Measurements from ENCODE around the gene TDRD6. TPM values are rescaled to one million over a fixed set of nuclear protein-coding genes. Genes with fewer than 3 reads are reported as not detected.

TDRD6 gene
- polyA plus RNA-seq, 1 of the 3 experiments (the other 2 are of a cell fraction): not detected

DNA sequence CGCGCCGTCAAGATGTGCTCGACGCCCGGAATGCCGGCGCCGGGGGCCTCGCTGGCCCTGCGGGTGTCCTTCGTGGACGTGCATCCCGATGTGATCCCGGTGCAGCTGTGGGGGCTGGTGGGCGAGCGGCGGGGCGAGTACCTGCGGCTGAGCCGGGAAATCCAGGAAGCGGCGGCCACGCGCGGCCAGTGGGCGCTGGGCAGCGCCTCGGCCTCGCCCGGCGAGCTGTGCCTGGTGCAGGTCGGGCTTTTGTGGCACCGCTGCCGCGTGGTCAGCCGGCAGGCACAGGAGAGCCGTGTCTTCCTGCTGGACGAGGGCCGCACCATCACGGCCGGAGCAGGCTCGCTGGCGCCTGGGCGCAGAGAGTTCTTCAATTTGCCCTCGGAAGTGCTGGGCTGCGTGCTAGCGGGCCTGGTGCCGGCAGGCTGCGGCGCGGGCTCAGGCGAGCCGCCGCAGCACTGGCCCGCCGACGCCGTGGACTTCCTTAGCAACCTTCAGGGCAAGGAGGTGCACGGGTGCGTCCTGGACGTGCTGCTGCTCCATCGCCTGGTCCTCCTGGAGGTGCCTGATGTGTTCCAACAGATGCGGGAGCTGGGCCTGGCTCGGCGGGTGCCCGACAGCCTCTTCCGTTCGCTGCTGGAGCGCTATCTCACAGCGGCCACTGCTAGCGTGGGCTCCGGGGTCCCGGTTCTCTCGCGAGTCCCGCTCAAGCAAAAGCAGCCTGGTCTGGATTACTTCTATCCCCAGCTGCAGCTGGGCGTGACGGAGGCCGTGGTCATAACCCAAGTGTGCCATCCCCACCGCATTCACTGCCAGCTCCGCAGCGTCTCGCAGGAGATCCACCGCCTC is 656 bp downstream of the TDRD6 start (continued):
- TF ChIP-seq, protein P1, sequence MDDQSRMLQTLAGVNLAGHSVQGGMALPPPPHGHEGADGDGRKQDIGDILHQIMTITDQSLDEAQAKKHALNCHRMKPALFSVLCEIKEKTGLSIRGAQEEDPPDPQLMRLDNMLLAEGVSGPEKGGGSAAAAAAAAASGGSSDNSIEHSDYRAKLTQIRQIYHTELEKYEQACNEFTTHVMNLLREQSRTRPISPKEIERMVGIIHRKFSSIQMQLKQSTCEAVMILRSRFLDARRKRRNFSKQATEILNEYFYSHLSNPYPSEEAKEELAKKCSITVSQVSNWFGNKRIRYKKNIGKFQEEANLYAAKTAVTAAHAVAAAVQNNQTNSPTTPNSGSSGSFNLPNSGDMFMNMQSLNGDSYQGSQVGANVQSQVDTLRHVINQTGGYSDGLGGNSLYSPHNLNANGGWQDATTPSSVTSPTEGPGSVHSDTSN (IDR thresholded peaks at IDR 0.05): no peak
- TF ChIP-seq RAD21 (IDR thresholded peaks at IDR 0.05; ENCODE audit: low read length): no peak
- TF ChIP-seq FOXM1 (IDR thresholded peaks at IDR 0.05; ENCODE audit: low read depth): no peak
- no peak for TF ChIP-seq JUND (IDR thresholded peaks at IDR 0.05)

DNA sequence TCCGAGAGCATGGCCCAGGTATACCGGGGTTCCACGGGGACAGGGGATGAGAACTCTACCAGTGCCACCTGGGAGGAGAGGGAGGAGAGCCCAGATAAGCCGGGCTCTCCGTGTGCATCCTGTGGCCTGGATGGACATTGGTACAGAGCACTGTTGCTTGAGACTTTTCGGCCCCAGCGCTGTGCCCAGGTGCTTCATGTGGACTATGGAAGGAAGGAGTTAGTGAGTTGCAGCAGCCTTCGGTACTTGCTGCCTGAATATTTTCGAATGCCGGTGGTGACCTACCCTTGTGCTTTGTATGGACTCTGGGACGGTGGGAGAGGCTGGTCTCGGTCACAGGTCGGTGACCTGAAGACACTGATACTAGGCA is 1.3 kb downstream of the TDRD6 start:
- no peak for TF ChIP-seq TAF1 (IDR thresholded peaks at IDR 0.05; ENCODE audit: borderline replicate concordance, low read depth, low read length)
- no peak for TF ChIP-seq NFIC (IDR thresholded peaks at IDR 0.05; ENCODE audit: borderline replicate concordance)
- no peak for TF ChIP-seq CHD2 (IDR thresholded peaks at IDR 0.05; ENCODE audit: low read length, partially characterized antibody)
- no peak for TF ChIP-seq EP300 (IDR thresholded peaks at IDR 0.05; ENCODE audit: borderline replicate concordance in 1 of 2, low read depth in 1 of 2, low read length in 1 of 2)
- TF ChIP-seq TEAD4 (IDR thresholded peaks at IDR 0.05; ENCODE audit: borderline replicate concordance, insufficient read depth): no peak
- TF ChIP-seq, protein P2, sequence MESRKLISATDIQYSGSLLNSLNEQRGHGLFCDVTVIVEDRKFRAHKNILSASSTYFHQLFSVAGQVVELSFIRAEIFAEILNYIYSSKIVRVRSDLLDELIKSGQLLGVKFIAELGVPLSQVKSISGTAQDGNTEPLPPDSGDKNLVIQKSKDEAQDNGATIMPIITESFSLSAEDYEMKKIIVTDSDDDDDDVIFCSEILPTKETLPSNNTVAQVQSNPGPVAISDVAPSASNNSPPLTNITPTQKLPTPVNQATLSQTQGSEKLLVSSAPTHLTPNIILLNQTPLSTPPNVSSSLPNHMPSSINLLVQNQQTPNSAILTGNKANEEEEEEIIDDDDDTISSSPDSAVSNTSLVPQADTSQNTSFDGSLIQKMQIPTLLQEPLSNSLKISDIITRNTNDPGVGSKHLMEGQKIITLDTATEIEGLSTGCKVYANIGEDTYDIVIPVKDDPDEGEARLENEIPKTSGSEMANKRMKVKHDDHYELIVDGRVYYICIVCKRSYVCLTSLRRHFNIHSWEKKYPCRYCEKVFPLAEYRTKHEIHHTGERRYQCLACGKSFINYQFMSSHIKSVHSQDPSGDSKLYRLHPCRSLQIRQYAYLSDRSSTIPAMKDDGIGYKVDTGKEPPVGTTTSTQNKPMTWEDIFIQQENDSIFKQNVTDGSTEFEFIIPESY (IDR thresholded peaks at IDR 0.05; ENCODE audit: borderline replicate concordance, low read depth): no peak
- TF ChIP-seq, protein P3, sequence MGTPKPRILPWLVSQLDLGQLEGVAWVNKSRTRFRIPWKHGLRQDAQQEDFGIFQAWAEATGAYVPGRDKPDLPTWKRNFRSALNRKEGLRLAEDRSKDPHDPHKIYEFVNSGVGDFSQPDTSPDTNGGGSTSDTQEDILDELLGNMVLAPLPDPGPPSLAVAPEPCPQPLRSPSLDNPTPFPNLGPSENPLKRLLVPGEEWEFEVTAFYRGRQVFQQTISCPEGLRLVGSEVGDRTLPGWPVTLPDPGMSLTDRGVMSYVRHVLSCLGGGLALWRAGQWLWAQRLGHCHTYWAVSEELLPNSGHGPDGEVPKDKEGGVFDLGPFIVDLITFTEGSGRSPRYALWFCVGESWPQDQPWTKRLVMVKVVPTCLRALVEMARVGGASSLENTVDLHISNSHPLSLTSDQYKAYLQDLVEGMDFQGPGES (IDR thresholded peaks at IDR 0.05; ENCODE audit: low read depth, low read length): no peak
- no peak for TF ChIP-seq MEF2A (IDR thresholded peaks at IDR 0.05; ENCODE audit: borderline replicate concordance, low read depth)
- no peak for TF ChIP-seq NRF1 (IDR thresholded peaks at IDR 0.05; ENCODE audit: low read depth, low read length)
- TF ChIP-seq GATA2 (CRISPR knock-in tag; IDR thresholded peaks at IDR 0.05): no peak
- TF ChIP-seq FOXM1 (IDR thresholded peaks at IDR 0.05; ENCODE audit: low read depth): no peak
- no peak for TF ChIP-seq ELF1 (IDR thresholded peaks at IDR 0.05)
- TF ChIP-seq, protein P4, sequence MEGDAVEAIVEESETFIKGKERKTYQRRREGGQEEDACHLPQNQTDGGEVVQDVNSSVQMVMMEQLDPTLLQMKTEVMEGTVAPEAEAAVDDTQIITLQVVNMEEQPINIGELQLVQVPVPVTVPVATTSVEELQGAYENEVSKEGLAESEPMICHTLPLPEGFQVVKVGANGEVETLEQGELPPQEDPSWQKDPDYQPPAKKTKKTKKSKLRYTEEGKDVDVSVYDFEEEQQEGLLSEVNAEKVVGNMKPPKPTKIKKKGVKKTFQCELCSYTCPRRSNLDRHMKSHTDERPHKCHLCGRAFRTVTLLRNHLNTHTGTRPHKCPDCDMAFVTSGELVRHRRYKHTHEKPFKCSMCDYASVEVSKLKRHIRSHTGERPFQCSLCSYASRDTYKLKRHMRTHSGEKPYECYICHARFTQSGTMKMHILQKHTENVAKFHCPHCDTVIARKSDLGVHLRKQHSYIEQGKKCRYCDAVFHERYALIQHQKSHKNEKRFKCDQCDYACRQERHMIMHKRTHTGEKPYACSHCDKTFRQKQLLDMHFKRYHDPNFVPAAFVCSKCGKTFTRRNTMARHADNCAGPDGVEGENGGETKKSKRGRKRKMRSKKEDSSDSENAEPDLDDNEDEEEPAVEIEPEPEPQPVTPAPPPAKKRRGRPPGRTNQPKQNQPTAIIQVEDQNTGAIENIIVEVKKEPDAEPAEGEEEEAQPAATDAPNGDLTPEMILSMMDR (IDR thresholded peaks at IDR 0.05): no peak
- no peak for TF ChIP-seq SIN3A (IDR thresholded peaks at IDR 0.05; ENCODE audit: borderline replicate concordance, low read depth, low read length)
- TF ChIP-seq RCOR1 (IDR thresholded peaks at IDR 0.05; ENCODE audit: low read length): no peak
- POLR2A ChIA-PET: no interaction called here
- CTCF ChIA-PET: interaction anchor here (0.9 kb wide), 1 partner anchor 11 kb away, joined by 3 read pairs; no protein-coding TSS in a partner anchor

More for the DNA sequence above, 1.3 kb downstream of the TDRD6 start:
- Histone ChIP-seq H3K4me3 (ENCODE audit: low read depth in 2 of 2, low read length in 1 of 2) (no peak overlapping the region), H2AFZ (ENCODE audit: low read depth) (no peak overlapping the region), H3K36me3 (replicated peaks in 1 of 2; ENCODE audit: control insufficient read depth in 1 of 2, insufficient read depth in 2 of 2, low read length in 1 of 2) (no peaks in the 10 kb centered on the region), H3K9ac (no peak overlapping the region), H3K9me3 (no peaks in the 10 kb centered on the region), H3F3A (replicated peaks; ENCODE audit: insufficient read depth) (no peaks in the 10 kb centered on the region), H3K4me1 (ENCODE audit: control insufficient read depth in 1 of 2, insufficient read depth in 2 of 2, low read depth in 1 of 2, low read length in 1 of 2) (no peaks in the 10 kb centered on the region), H3K79me2 (ENCODE audit: insufficient read depth) (no peaks in the 10 kb centered on the region), H3K9me2 (no peaks in the 10 kb centered on the region), H4K20me1 (ENCODE audit: insufficient read depth) (no peaks in the 10 kb centered on the region), H3K27me3 (ENCODE audit: insufficient read depth) (no peaks in the 10 kb centered on the region), H3K4me2 (no peak overlapping the region), H3K27ac (ENCODE audit: low read depth in 2 of 2, low read length in 1 of 2) (no peak overlapping the region)
- DNase-seq: no peak
- 24% methylated on average over 9 of the region's 13 CpGs for WGBS (ENCODE audit: low lambda C conversion rate)

Data from SK-N-SH (cell line).